Rectal smooth muscle tissue (tissue), 1 donor: ENCODE data around the gene FKBP8.
A peak's percentile ranks its signal among the peaks of the same experiment; 100 is the strongest.
"Not testable (repeated sequence)": the region's sequence is repeated elsewhere in the genome, so short reads cannot be mapped to it uniquely, and the experiment has no call there.

Experiments
- H3K27ac ChIP-seq: one replicate; pipeline ENCODE4 v1.7.0; 2013; ENCODE audit warnings: low read depth, low read length, inconsistent platforms
- H3K27me3 ChIP-seq: one replicate; pipeline ENCODE4 v1.7.0; 2013; ENCODE audit warnings: low read length; ENCODE audit not compliant: control insufficient read depth, insufficient read depth
- H3K36me3 ChIP-seq: one replicate; pipeline ENCODE4 v1.7.0; 2013; ENCODE audit warnings: low read length; ENCODE audit not compliant: control insufficient read depth, insufficient read depth
- H3K4me1 ChIP-seq: one replicate; pipeline ENCODE4 v1.7.0; 2013; ENCODE audit warnings: low read length; ENCODE audit not compliant: control insufficient read depth, insufficient read depth
- H3K4me3 ChIP-seq: one replicate; pipeline ENCODE4 v1.7.0; 2013; ENCODE audit warnings: low read length
- H3K9ac ChIP-seq: one replicate; pipeline ENCODE4 v1.7.0; 2013; ENCODE audit warnings: low read length

Gene FKBP8

GRCh38 chr19:18526316-18526715 is 17.1 kb downstream of the FKBP8 start:
- no peaks in the 10 kb centered on the region for H3K4me1 ChIP-seq
- no peak overlapping the region for H3K27ac ChIP-seq
- H3K4me3 ChIP-seq: no peak overlapping the region
- H3K9ac ChIP-seq: no peak overlapping the region
- no peaks in the 10 kb centered on the region for H3K27me3 ChIP-seq
- peaks cover 2% of the 10 kb centered on the region for H3K36me3 ChIP-seq

DNA sequence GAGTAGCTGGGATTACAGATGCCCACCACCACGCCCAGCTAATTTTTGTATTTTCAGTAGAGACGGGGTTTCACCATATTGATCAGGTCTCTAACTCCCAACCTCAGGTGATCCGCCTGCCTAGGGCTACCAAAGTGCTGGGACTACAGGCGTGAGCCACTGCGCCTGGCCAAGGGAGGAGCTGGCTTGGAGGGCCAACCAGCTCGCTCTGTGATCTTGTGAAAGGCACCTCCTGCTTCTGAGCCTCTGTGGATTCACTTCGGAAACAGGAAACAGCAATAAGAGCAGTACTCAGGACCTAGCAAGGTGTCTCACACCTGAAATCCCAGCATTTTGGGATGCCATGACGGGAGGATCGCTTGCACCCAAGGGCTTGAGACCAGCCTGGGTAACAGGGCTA is 19.5 kb downstream of the FKBP8 start:
- Histone ChIP-seq H3K4me1 (peaks cover 3% of the 10 kb centered on the region), H3K4me3 (no peak overlapping the region), H3K9ac (no peak overlapping the region), H3K36me3 (no peaks in the 10 kb centered on the region), H3K27me3 (no peaks in the 10 kb centered on the region), H3K27ac (no peak overlapping the region)

- peak overlapping the region; percentile 36 for H3K4me3 ChIP-seq
- H3K27ac ChIP-seq, H3K9ac ChIP-seq, H3K27me3 ChIP-seq, H3K4me1 ChIP-seq, H3K36me3 ChIP-seq: not testable (repeated sequence)
Measured at GRCh38 chr19:18522862-18523440, 20.4 kb downstream of the FKBP8 start.

- H3K4me3 ChIP-seq: peak overlapping the region; percentile 36
- H3K27me3 ChIP-seq: no peaks in the 10 kb centered on the region
- H3K9ac ChIP-seq: no peak overlapping the region
- no peaks in the 10 kb centered on the region for H3K36me3 ChIP-seq
- peak overlapping the region; percentile 98 for H3K27ac ChIP-seq
- peaks cover 3% of the 10 kb centered on the region for H3K4me1 ChIP-seq
Measured at GRCh38 chr19:18522124-18522861, 21.1 kb downstream of the FKBP8 start.

- peaks cover 3% of the 10 kb centered on the region for H3K4me1 ChIP-seq
- H3K27me3 ChIP-seq: no peaks in the 10 kb centered on the region
- peak within 1 kb of the TSS; percentile 100 for H3K9ac ChIP-seq
- peak within 1 kb of the TSS; percentile 99 for H3K4me3 ChIP-seq
- H3K36me3 ChIP-seq: no peaks in the 10 kb centered on the region
- peak within 1 kb of the TSS; percentile 98 for H3K27ac ChIP-seq
Measured at GRCh38 chr19:18521692-18522123, 21.7 kb downstream of the FKBP8 start, which contains the start of gene ELL. Gene ELL, minus strand, starts transcription at chr19:18522070. Its CDS starts 15 bp downstream, at chr19:18522055.

DNA sequence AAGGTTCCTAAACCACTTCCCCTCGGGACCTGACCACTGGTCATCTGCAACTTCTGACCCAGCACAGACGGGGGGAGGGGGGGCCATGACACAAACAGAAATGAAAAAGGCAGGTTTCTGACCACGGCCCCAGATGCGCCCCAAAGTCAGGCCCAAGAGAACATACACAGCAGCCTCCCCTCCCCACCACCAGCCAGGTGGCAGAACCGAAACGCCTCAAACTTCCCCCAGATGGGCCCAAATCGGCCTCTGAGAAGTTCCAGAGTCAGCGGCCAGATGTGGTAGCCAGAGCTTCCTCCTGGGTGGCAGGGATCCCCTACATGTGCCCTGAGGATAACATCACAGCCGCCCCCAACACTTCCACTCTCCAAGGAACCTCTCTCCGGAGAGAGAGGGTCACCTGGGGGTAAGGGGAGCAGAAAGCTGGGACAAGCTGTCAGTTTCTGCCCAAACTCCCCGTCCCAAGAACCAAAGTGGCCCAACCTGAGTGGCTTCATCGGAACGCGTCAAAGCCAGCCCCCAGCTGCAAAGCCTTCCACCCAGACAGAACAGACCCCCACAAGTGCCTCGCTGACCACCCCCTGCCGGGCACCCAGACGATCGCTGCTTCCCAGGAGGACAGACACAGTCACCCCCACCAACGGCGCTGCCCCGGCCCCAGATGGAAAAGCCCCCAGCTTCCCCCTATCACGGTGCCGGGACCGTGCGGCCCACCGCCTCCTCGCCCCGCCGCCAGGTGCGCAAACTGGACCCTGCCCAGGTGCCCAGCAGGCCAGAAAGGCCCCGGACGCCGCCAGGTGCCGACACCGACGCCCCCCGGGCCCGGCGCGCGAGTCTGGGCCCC is 22.3 kb downstream of the FKBP8 start:
- Histone ChIP-seq H3K36me3 (no peaks in the 10 kb centered on the region), H3K27ac (peak overlapping the region; percentile 98), H3K27me3 (no peaks in the 10 kb centered on the region), H3K4me3 (peak overlapping the region; percentile 99), H3K9ac (peak overlapping the region; percentile 100), H3K4me1 (peaks cover 3% of the 10 kb centered on the region)

DNA sequence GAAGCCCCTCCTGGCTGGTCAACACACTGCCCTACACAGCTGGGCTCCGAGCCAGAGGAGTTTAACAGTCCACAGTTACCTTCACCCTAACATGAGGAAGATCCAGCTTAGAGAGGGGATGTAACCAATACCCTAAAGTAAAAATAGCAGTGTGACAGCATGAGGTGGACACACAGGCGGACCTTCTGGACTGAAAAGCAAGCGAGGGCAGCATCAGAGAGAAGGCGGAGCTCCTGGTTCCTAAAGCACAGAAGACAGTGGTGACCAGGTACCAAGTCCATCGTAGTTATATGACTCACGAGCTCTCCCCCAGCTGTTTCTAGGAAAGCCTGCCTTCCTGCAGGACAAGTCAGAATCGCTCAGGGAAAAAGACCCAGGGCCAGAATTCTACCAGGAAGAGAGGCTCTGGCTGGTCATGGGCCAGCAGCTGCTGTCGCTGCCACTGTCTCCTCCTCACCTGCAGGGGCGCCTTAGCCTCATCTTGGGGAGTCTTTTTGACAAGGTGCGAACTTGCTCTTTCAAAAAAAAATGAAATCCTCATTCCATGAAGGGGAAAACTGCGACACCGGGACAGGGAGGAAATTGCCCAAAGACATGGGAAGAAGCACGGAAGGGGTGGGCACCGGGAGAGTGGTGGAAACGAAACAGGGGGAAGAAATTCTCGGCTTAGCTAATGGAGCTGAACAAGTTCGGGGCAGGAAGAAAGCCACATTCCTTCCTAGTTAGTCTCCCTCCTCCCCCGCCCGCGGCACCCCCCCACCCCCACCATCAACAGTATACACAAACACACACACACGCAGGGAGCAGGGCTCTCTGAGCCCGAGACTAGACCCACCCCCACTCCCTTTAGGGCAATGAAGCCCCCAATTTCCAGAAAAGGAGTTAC is 23.2 kb downstream of the FKBP8 start:
- peak overlapping the region; percentile 99 for H3K4me3 ChIP-seq

DNA sequence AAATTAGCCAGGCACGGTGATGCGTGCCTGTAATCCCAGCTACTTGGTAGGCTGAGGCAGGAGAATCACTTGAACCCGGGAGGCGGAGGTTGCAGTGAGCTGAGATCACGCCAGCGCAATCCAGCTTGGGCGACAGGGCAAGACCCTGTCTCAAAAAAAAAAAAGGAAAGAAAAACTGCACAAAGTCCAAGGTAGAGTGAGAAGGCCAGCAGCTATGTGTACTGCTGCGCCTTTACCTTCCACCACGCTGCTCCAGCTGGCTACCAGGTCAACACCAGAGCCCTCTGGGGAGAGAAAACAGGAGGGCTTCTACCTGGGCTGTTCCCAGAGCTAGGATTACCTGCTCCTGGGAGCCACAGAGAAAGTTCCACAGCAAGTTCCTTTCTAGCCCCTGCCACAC is 24.7 kb downstream of the FKBP8 start:
- H3K4me1 ChIP-seq: peaks cover 3% of the 10 kb centered on the region

More for the DNA sequence above, 23.2 kb downstream of the FKBP8 start:
- Histone ChIP-seq H3K9ac (peak overlapping the region; percentile 100), H3K27me3 (no peaks in the 10 kb centered on the region), H3K36me3 (no peaks in the 10 kb centered on the region), H3K4me1 (peaks cover 3% of the 10 kb centered on the region), H3K27ac (peak overlapping the region; percentile 98)

DNA sequence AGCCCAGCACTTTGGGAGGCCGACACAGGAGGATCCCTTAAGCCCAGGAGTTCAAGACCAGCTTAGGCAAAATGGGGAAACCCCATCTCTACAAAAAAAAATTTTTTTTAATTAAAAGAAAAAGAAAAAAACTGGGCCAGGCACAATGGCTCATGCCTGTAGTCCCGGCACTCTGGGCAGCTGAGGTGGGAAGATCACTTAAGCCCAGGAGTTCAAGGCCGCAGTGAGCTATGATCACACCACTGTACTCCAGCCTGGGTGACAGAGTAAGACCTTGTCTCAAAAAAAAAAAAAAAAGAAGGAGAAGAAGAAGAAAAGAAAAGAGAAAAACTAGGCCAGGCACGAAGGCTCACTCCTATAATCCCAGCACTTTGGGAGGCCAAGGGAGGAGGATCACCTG is 25.8 kb downstream of the FKBP8 start:
- H3K4me3 ChIP-seq: no peak overlapping the region
- no peaks in the 10 kb centered on the region for H3K36me3 ChIP-seq
- H3K4me1 ChIP-seq: peaks cover 3% of the 10 kb centered on the region
- no peak overlapping the region for H3K27ac ChIP-seq
- no peaks in the 10 kb centered on the region for H3K27me3 ChIP-seq
- no peak overlapping the region for H3K9ac ChIP-seq

More for the DNA sequence above, 24.7 kb downstream of the FKBP8 start:
- Histone ChIP-seq H3K27me3 (no peaks in the 10 kb centered on the region), H3K36me3 (no peaks in the 10 kb centered on the region), H3K4me3 (no peak overlapping the region), H3K9ac (no peak overlapping the region), H3K27ac (no peak overlapping the region)

DNA sequence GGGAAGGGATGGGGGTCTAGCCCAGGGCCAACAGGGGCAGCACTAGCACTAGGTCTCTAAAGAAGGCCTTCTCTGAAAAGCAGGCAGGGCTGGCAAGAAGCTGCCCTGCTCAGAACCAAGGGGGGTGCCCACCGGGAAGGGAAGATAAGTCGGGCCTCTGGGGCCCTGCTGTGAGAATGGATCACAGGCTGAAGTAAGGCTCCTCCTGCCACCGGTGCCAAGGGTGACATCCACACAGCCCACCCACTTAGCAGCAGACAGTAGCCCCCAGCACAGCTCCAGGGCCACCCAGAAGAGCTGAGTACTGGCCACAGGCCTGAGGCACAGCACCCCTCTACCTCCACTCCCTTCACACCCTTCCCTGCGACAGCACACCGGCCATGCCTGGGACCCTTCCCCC is 27.4 kb downstream of the FKBP8 start:
- Histone ChIP-seq H3K4me1 (peaks cover 3% of the 10 kb centered on the region), H3K9ac (no peak overlapping the region), H3K27ac (no peak overlapping the region)

DNA sequence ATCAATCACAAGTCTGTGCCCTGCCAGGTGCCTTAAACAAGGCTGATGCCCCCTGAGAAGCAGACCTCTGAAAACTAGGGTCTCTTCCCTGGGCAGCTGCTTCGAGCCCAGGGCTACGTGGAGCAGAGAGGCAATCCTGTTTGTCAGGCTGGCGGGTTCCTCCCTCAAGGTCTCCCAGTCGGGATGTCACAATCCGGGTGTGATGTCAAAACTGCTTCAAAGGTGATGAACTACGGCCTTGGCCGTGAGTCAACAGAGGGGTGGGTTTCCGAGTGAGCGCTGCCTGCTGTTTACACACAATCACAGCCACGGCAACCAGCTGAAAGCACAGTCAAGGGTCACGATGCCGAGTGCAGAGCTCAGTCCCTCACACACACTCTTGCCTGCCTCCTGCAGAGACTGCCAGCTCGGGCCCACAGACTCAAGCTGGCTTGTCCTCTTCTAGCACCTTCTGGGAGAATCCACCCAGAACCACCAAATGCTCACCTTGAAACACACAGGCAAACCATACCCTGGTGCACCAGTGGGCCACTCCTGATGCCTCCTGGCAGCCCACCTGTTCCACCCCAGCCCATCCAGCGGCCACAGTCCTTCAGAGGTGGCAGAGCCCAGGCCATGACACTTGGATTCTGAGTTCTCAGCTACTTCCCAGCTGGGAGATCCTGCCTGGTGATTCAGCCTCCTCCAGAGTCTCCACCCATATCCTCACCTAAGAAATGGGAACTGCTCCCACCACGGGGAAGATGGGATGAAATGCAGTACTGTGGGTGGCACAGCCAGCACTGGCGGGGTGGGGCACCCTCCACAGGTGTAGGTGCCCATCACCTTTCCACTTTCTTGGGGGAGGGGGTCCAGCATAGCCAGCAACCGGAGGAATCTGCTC is 28.3 kb downstream of the FKBP8 start:
- Histone ChIP-seq H3K4me1 (peaks cover 3% of the 10 kb centered on the region), H3K27me3 (no peaks in the 10 kb centered on the region), H3K27ac (no peak overlapping the region), H3K36me3 (no peaks in the 10 kb centered on the region), H3K4me3 (no peak overlapping the region), H3K9ac (no peak overlapping the region)

More for the DNA sequence above, 27.4 kb downstream of the FKBP8 start:
- H3K4me3 ChIP-seq: no peak overlapping the region
- H3K36me3 ChIP-seq: no peaks in the 10 kb centered on the region
- H3K27me3 ChIP-seq: no peaks in the 10 kb centered on the region
